ENCODE results near the gene IL31RA.

Gene IL31RA

DNA sequence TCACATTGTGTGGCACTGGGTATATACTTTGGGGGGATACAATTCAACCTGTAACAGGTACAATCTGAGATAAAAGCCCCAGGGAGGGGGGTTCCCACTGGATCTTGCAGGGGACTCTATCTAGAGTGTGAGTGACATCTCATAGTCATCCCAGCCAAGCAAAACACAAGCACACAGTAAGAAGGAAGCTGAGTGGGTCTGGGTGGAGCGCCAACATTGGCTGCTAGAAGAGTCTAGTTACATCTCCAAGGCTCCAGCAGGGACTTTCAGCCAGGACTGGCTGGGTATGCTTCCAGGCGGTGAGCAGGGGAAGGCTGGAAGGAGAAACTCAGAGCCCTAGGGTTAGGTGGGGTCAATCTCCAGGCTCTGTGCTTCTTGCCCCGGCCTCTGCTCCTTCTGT, 53.0 kb downstream of the IL31RA start:
- no peak for DNase-seq

DNA sequence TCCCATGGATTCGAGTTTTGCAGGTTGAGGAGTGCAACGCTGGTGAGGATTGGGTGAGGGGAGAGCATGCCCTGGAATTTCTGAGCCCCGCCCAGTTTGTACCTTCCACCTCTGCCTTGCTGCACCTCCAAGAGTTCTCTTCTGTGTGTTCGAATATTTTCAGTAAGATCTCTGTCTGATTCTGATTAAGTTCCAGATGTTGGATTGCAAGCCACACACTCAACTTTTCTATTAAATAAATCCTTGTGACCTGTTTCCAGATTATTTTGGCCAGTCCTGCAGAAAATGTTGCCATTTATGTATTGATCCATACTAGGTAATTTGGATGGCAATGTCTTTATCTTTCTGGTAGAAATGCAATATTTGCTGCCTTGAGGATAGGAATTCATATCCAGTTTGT, 54.1 kb downstream of the IL31RA start:
- no peak for DNase-seq

DNA sequence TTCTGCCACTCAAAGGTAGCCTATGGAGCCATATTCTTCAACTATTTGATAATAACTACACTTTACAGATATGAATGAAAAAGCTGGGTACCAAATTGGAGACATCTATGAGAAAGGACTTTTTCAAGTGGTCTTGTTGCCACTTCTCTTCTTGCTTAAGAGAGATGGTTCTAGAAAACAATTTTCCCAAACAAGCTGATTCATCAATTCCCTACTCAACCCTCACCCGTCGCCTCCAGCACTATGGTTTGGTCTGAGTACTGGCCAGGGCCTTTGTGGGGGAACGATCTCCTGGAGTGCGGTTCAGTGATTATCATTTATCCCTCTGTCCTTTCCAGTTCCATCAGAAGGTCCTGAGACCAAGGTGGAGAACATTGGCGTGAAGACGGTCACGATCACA, 56.8 kb downstream of the IL31RA start:
- no peak for DNase-seq

DNA sequence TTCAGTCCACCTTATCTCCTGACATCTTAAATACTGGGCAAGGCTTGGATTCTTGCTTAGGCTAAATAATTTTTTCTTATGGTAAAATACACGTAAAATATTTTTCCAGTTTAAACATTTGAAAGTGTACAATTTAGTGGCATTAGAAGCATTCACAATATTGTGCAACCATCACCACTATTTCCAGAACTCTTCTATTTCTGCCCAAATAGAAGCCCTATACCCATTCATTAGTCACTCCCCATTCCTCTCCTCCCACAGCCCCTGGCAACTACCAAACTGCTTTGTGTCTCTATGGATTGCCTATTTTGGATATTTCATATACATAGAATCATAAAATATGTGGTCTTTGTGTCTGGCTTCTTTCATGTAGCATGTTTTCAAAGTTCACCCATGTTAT, 57.6 kb downstream of the IL31RA start:
- DNase-seq, result no peak

DNA sequence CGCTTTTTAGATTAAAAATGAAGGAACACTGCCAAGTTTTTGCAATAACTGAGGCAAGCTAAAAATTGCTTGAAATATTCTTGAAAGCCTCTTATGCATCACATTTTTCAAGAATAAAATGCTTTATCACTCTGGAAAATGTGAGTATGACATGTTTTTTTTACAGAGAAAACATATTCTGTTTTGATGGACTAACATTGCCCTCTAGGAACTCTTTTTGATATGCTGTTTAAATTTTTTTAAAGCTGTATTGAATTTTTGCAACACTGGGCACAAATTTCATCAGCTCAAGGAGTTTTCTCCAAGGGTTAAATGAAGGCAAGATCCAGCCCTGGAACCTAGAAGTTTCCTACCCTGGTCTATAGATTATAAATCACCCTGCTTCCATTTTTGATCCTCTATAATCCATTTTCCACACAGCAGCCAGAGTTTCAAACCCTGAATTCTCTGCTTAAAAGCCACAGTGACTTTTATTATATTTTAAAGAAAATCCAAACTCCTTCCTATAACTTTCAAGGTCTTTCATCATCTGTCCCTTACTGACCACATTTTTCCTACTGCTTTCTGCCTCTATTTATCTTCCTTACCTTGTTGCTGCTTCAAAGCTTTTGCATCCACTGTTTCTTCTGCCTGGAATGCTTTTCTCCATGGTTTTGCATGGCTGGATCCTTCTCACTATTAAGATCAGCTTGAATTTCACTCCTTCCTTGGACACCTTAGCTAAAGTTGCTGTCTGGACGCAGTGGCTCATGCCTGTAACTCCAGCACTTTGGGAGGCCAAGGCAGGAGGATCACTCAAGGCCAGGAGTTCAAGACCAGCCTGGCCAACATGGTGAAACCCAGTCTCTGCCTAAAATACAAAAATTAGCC, 60.9 kb downstream of the IL31RA start:
- no peak for DNase-seq

DNA sequence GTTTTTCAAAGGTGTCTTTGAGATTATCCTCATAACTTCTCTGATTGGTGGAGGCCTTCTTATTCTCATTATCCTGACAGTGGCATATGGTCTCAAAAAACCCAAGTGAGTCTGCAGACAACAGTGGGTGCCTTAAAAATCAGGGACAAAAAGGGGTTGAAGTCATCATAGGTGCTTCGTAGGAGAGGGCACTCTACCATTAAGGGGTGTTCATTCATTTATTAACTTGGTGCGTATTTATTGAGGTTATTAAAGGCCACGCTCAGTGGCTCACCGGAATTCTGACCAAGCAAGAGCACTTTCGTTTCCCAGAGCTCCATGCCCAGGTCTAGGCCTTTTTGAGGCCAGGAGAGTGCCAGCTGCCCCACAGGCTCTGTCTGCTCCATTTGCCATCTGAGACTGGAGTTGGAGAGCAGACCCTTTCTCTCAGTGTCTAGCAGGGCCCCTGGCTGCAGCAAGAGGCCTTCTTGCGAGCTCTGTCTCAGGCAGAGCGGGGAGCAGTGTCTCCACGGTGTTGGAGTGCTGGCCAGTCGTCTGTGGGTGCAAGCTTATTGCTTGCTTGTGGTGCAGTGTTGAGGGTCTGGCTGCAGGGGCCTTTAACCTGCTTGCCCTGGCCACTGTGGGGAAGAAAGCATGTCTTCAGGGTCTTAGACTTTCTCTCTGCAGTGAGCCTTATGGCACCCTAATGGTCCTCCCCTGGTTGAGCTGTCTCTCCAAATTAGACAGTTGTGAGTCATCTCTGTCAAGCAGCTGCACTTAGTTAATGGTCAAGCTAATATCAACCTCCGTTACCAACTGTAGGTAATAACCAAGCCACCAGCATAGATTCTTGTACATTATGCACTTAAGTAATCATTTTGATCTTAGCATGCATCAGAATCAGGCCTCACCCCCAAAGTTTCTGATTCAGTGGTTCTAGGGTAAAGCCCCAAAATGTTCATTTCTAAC, 62.6 kb downstream of the IL31RA start:
- DNase-seq, result no peak

DNA sequence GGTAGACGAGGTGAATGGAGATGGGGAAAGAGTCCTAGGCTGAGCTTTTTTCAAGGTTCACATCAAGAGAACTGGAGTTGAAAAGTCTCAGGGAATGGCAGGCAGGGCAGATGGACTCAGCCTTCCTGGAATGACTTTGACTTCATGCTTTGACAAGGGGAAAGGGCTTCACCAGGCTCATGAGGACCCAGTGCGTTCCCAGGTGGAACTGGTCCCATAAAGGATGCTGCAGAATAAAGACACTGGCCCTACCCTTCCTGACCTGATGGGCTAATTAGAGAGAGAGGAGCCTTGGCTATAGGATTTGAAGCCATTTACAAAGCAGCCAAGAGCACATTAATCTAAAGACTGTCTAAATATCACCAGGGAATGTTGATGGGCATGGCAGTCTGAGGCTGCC, 63.8 kb downstream of the IL31RA start:
- DNase-seq, result no peak

DNA sequence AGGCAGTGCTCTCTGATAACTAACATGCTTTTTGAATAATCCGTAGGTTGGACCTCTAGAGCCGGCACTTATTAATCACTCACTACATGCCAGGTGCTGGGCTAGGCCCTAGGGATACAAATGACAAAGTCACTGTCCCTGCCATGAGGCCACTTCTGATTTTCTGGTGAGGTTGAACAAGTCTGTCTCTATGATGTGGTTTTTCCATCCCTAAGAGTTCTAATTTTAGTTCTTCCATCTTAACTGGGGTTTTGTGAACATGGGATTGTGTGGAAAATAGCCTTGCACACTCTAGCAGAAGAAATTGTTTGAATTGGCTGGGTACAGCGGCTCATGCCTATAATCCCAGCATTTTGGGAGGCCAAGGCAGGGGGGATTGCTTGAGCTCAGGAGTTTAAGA, 64.6 kb downstream of the IL31RA start:
- DNase-seq, result no peak

DNA sequence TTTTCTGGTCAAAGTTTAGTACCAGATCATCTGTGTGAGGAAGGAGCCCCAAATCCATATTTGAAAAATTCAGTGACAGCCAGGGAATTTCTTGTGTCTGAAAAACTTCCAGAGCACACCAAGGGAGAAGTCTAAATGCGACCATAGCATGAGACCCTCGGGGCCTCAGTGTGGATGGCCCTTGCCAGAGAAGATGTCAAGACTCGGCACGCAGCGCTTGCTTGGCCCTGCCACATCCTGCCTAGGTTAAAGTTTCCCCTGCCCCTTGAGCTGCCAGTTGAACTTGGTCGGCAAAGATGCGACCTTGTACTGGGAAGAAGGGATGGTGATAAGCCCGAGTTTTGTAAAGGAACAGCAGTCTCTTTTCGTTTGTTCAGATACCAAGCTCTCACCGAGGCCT, 65.8 kb downstream of the IL31RA start:
- no peak for DNase-seq

DNA sequence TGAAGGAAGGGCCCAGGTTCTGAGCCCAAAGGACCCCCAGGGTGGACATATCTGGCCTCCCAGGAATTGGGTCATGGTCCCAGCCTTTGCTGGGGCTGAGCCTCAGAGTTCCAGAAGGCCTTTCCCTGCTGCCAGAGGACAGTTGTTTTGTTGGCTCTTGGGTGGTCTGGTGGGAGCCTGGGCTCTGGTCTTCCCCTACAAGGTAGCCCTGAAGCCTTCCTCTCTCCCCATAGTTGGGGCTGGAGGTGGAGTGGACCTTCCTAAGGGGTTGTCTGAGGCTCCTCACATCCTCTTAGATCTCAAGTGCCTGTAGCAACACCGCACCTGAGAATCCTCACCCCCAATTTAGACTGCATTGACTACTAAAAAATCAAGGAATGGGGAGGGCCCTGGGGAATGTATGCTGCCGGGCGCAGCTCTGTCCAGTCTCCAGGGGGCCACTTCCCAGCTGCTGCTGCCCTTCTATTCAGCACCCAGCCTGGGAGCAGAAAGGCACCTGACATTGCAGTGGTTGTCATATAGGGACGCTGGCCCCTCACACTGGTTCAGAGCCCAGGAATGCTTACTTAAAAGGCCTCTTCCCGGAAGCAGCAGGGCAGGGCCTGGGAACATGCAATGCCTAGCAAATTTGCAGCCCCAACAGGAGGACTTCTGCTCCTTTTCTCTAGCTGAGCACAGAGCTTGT, 66.4 kb downstream of the IL31RA start:
- no peak for DNase-seq

DNA sequence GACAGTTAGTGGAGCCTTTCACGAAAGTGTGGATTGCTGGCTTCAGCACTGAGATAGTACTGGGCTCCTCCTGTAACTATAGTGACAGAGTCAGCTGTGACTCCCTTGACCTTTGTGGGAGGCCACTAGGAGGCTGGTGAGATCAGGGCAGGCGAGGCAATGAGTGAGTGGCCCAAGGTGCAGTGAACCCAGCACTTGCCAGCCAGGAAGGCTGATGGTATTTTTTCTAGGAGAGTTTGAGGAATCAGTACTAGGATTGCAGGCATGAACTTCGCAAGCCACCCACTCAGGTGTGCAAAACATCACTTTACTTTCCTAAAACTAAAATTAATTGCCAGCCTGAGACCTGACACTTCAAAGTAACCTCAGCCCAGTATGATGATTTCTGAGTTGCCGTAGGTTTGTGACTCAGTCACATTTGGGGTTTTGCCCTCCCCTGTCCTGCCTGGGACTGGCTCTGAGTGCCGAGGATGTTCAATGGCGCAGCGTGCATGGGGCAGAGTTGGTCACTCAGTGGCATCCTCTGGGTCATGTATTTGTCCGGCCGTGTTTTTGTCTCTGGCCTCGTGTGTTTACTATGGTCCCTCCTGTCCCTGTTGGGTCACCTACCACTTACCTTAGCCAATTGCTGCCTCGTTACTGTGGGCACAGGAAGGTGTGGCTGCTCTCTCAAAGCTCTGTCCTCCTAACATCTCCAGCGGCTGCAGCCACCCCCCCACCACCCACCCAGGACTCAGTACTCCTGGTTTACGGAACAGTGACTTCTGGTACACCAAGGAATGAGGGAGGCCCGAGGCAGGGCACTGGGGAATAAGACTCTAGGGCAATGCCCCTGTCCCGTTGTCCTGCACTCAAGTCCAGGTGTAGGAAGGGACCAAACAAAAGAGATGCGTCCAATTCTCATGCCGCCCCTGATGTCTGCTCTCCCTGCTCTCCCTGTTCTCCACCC, 67.2 kb downstream of the IL31RA start:
- no peak for DNase-seq

DNA sequence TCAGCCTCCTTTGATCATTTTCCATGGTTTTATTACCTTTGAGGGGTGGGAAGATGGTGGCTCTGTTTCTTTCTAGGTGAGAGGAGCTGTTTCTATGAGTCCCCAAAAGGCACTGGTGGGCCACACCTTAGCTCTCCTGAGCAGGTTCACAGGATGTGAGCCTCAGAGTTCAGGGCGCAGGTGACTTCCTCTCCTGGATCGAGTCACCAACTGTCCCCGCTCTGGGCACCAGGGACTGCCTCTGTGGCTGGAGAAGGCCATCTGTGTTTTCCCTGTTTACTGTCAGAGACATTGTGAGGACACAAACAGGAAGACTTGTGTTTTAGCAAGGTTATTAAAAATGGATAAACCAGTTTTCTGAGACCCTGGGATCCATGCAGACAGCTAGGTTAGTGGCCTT, 68.5 kb downstream of the IL31RA start:
- no peak for DNase-seq

DNA sequence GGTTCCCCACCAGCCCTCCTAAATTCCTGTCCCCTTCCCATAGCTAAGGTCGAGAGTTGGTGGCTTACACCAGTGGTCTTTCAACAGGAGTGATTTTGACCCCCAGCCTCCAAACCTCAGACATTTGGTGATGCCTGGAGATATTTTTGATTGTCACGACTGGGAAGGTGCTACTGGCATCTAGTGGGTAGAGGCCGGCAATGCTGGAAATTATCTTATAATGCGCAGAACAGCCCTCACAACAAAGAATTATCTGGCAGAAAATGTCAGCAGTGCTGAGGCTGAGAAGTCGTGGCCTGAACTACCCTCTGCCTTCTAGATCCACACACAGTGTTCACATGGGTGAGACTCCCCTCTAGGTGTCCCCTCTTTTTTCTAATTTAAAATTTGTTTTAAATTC, 69.6 kb downstream of the IL31RA start:
- DNase-seq, result no peak

DNA sequence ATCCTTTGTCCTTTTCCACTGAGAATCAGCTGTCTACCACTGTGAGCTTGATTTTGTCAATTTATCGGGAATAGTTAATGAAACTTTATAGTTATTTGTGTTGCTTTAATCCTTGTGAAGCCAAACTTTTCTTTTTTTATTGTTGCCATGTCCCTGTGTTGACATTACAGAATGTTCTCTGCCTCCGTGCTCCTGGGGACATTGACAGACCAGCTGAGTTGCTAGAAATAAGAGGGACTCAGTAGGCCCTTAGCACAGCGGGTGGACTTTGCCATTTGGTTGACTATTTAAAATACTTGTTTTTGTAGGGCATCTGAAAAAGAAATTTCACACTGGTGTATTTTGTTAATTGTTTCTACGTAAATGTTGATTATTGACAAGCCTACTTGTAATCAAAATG, 70.5 kb downstream of the IL31RA start:
- no peak for DNase-seq

DNA sequence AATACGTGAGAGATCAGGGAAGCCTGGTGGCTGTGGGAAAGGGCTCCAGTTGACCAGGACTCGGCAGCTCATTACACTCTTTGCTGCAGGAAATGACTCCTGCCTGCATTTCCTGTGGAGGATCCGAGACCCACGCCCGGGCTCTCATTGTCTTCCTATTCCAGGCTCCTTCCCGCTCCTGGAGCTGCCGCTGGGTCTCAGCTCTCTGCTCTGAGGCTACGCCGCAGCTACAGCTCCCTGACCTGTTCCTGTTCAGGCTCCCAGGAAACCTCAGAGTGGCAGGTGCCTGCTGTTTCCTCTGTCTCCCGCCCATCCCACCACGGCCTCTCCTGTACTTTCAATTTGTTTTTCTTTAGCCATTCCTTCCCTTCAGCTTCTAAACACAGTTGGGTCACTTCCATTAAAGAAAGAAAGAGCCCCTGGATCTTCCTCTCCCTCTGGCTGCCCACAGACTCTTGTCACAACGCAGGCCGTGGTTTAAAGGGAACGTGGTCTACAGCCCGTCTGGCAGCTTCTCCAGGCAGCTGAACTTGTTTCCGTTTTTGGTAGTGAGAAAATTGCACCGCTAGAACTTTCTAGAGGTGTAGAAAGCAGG, 72.1 kb downstream of the IL31RA start:
- DNase-seq, result no peak

DNA sequence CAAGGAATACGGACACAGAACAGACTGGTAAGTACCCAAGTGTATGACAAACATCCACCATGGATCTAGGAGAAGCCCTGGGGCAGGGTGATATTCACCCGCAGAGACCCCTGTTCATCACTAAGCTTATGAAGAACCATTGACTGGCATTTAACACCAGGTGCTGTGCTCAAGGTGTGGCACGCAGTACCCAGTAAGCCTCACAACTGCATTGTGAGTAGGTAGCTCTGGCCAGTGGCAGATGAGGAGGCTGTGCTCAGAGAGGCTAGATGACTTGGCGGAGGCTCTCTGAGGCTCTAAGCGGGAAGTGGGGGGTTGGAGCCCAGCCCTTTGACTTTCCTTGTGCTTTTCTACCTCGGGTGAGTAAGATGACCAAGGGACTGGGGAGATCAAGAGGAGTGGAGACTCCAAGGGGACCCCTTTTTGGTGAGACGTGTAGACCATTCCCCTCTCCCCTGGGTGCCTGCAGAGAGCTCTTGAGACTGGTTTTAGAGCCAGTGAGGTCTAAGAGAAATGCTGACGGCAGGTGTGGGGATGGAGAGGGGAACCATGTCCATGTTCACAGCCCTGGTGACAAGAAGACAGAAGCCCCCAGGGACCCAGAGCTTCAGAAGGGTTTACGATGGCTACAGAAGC, 72.8 kb downstream of the IL31RA start:
- no peak for DNase-seq

DNA sequence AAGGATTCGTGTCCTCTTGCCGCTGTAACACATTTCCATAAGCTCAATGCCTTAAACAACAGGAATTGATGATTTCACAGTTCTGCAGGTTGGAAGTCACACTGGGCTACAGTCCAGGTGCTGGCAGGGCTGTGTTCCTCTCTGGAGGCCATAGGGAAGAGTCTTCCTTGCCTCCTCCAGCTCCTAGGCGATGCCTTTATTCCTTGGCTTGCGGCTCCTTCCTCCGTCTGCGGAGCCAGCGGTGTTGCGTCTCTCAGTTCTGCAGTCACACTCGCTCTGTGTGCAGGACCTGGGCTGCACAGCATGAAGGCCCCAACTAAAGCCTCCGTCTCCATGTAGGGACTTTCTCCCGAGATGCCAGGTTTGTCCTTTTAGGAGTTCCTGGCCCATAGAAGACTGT, 73.6 kb downstream of the IL31RA start:
- no peak for DNase-seq

DNA sequence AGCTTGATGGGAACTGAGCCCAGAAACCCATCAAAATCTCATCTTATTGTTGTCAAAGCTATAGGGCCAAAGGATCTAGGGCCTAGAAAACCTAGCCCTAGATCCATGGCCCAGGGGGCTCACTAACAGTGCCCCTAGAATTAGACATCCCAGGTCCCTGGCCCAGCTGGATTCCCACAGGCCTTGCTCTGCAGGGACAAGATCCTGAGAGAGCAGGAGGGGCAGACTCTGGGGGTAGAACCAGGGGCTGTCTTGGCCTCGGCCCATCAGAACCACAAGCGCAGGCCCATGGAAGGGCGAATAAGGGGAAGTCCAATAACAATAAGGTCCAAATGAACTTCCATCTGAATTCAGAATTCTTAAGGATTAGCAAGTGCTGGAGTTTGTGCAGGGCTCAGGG, 74.0 kb downstream of the IL31RA start:
- DNase-seq, result no peak

DNA sequence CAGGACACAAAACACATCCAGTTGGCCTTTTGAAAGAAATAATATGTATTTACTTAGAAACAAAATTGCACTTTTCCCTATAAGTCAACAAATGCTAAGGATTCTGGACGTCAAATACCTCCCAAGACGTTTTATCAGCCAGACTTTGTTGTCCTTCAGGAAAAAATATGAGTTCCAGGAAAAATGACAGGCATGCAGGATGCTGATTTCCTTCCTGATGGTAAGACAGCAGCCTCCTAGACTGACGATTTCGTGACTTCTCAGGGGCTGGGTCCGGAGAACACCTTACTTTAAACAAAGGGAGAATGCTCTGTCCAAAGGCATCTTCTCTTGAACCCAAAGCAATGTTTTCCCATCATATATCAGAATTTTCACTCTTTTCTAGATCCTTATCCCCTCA, 74.6 kb downstream of the IL31RA start:
- DNase-seq, result no peak

DNA sequence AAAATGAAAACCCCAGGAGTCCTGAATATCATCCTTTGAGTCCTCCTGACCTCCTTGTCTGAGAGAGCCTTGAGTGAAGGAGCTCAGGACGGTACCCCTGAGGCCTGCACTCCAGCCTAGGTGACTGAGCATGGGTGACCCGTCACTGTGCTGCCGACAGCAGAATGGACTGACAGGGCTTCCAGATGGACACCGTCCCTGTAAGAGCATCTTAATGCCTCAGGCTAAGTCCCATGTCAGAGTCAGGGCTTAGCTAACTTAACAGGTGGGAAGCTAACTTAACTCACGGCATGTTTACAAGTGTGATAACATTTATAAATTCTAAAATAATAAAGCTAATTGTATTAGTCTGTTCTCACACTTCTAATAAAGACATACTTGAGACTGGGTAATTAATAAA, 75.3 kb downstream of the IL31RA start:
- DNase-seq, result no peak

All from CD4-positive, alpha-beta T cell treated with Interleukin-12 subunit alpha and Interleukin-12 subunit beta, for 1 hour (primary cell).